Osteoblast (primary cell): ENCODE measurements around the gene TKTL2. TPM values are rescaled to one million over a fixed set of nuclear protein-coding genes. Genes with fewer than 3 reads are reported as not detected.

Experiments used
- DNase-seq: peaks from one replicate; pipeline ENCODE4 v3.0.0; 2011; ENCODE audit warnings: low spot score, mixed read lengths; ENCODE audit not compliant: insufficient read length; ENCODE audit errors: missing footprints
- H2AFZ ChIP-seq: 2 replicates; pipeline ENCODE4 v1.6.0; 2011; ENCODE audit warnings: mild to moderate bottlenecking, low read length
- H3K27ac ChIP-seq: 2 replicates; pipeline ENCODE4 v1.5.1; 2011; ENCODE audit warnings: mild to moderate bottlenecking, low read depth, low read length, moderate library complexity
- H3K27me3 ChIP-seq: 2 replicates; pipeline ENCODE4 v1.6.0; 2012; ENCODE audit warnings: mild to moderate bottlenecking, control low read depth, inconsistent platforms, low read length, moderate library complexity; ENCODE audit not compliant: insufficient read depth
- H3K36me3 ChIP-seq: 2 replicates; pipeline ENCODE4 v1.5.1; 2011; ENCODE audit warnings: mild to moderate bottlenecking, low read length, control low read depth, moderate library complexity; ENCODE audit not compliant: insufficient read depth
- H3K4me1 ChIP-seq: 2 replicates; pipeline ENCODE4 v1.5.1; 2011; ENCODE audit warnings: mild to moderate bottlenecking, low read length, control low read depth, moderate library complexity; ENCODE audit not compliant: insufficient read depth
- H3K4me2 ChIP-seq: 2 replicates; pipeline ENCODE4 v1.6.0; 2011; ENCODE audit warnings: mild to moderate bottlenecking, low read length; ENCODE audit not compliant: insufficient read depth
- H3K4me3 ChIP-seq: fragments of 200-600 bp; sonication (generic); 3 replicates; pipeline ENCODE4 v1.5.1; 2012; ENCODE audit warnings: mild to moderate bottlenecking, low read length, inconsistent platforms; ENCODE audit not compliant: insufficient read depth
- H3K79me2 ChIP-seq: 2 replicates; pipeline ENCODE4 v1.6.0; 2012; ENCODE audit warnings: mild to moderate bottlenecking, low read length, control low read depth, inconsistent platforms; ENCODE audit not compliant: insufficient read depth
- H3K9me3 ChIP-seq: 2 replicates; pipeline ENCODE4 v1.5.1; 2011; ENCODE audit warnings: low read depth, low read length, control low read depth
- H4K20me1 ChIP-seq: 2 replicates; pipeline ENCODE4 v1.6.0; 2012; ENCODE audit warnings: mild to moderate bottlenecking, low read length, control low read depth; ENCODE audit not compliant: insufficient read depth
- CTCF ChIP-seq: IDR thresholded peaks from 2 replicates; pipeline ENCODE4 v1.5.1; 2011; ENCODE audit warnings: mild to moderate bottlenecking, low read depth, low read length, moderate library complexity; ENCODE audit errors: extremely low read depth
- total RNA-seq: library from RNA; depleted of rRNA; stranded (reverse); fragments of >200 nt; gene quantifications from 2 replicates; pipeline ENCODE4 v1.2.3, GENCODE V29; 2012

The TKTL2 gene
- total RNA-seq, 1 donor: not detected

GRCh38 chr4:163473130-163473529 lies 424 bp downstream of the TKTL2 start:
- H2AFZ ChIP-seq: no peak overlapping the region
- H3K4me3 ChIP-seq: no peak overlapping the region
- H3K4me2 ChIP-seq: no peak overlapping the region
- H3K9me3 ChIP-seq: no peaks in the 10 kb centered on the region
- H3K4me1 ChIP-seq: no peaks in the 10 kb centered on the region
- H3K27me3 ChIP-seq: no peaks in the 10 kb centered on the region
- no peak for DNase-seq
- no peak overlapping the region for H3K27ac ChIP-seq
- no peak for TF ChIP-seq CTCF
- no peaks in the 10 kb centered on the region for H4K20me1 ChIP-seq
- no peaks in the 10 kb centered on the region for H3K36me3 ChIP-seq
- H3K79me2 ChIP-seq: no peaks in the 10 kb centered on the region

GRCh38 chr4:163470391-163470790 lies 3.2 kb downstream of the TKTL2 start:
- TF ChIP-seq CTCF: no peak
- Histone ChIP-seq H3K9me3 (no peaks in the 10 kb centered on the region), H3K4me2 (no peak overlapping the region), H3K4me3 (no peak overlapping the region), H3K4me1 (no peaks in the 10 kb centered on the region), H3K27ac (no peak overlapping the region), H3K27me3 (no peaks in the 10 kb centered on the region), H2AFZ (no peak overlapping the region), H3K36me3 (no peaks in the 10 kb centered on the region), H3K79me2 (no peaks in the 10 kb centered on the region), H4K20me1 (no peaks in the 10 kb centered on the region)
- DNase-seq: no peak

- no peak for TF ChIP-seq CTCF
- H3K27ac ChIP-seq: no peak overlapping the region
- no peak for DNase-seq
- no peaks in the 10 kb centered on the region for H3K79me2 ChIP-seq
- H3K9me3 ChIP-seq: no peaks in the 10 kb centered on the region
- no peak overlapping the region for H2AFZ ChIP-seq
- no peaks in the 10 kb centered on the region for H4K20me1 ChIP-seq
- no peak overlapping the region for H3K4me3 ChIP-seq
- no peaks in the 10 kb centered on the region for H3K4me1 ChIP-seq
- H3K27me3 ChIP-seq: no peaks in the 10 kb centered on the region
- H3K36me3 ChIP-seq: no peaks in the 10 kb centered on the region
- H3K4me2 ChIP-seq: no peak overlapping the region
Measured at GRCh38 chr4:163467082-163467770, 6.3 kb downstream of the TKTL2 start.

GRCh38 chr4:163462556-163462955 lies 11.0 kb downstream of the TKTL2 start:
- TF ChIP-seq CTCF: no peak
- Histone ChIP-seq H3K4me1 (no peaks in the 10 kb centered on the region), H3K4me3 (no peak overlapping the region), H2AFZ (no peak overlapping the region), H3K27me3 (no peaks in the 10 kb centered on the region), H3K27ac (no peak overlapping the region), H4K20me1 (no peaks in the 10 kb centered on the region), H3K4me2 (no peak overlapping the region), H3K79me2 (no peaks in the 10 kb centered on the region), H3K36me3 (no peaks in the 10 kb centered on the region), H3K9me3 (no peaks in the 10 kb centered on the region)
- no peak for DNase-seq
